AG04450 (cell line): ENCODE results near the gene ANAPC13. TPM values are rescaled to one million over a fixed set of nuclear protein-coding genes. Genes with fewer than 3 reads are reported as not detected.

Source experiments
- CTCF ChIA-PET: fragments of 300-600, 350-600 bp; formaldehyde crosslinking; extraction: SDS; loops from one replicate; lab custom pipeline; 2022; ENCODE audit warnings: antibody characterized with exemption, inconsistent platforms; lab: Charles Lee
- POLR2A ChIA-PET: fragments of 350-600 bp; formaldehyde crosslinking; extraction: SDS; loops from one replicate; lab custom pipeline; 2021; ENCODE audit warnings: antibody characterized with exemption, inconsistent platforms; lab: Yijun Ruan, JAX
- DNase-seq: peaks from one replicate; pipeline ENCODE4 v3.0.0-alpha.2; 2011; ENCODE audit warnings: low read depth, low spot score
- H3K27ac ChIP-seq: one replicate; pipeline ENCODE4 v1.5.1; 2012; ENCODE audit warnings: low read depth, low read length, control low read depth
- H3K27me3 ChIP-seq: one replicate; pipeline ENCODE4 v1.6.0; 2012; ENCODE audit warnings: low read length; ENCODE audit not compliant: control insufficient read depth, insufficient read depth
- H3K4me3 ChIP-seq: 2 replicates; pipeline ENCODE4 v1.5.1; 2011; ENCODE audit warnings: mild to moderate bottlenecking, low read depth, low read length, control low read depth
- H3K9me3 ChIP-seq: 2 replicates; pipeline ENCODE4 v1.5.1; 2012; ENCODE audit warnings: low read length; ENCODE audit not compliant: control insufficient read depth, insufficient read depth
- polyA plus RNA-seq: library from polyadenylated mRNA; depleted of rRNA; stranded (reverse); fragments of >200 nt; gene quantifications from 2 replicates; pipeline ENCODE4 v1.2.3, GENCODE V29; 2011
- TF ChIP-seq, protein P1 (sequence below): IDR thresholded peaks from 2 replicates; pipeline ENCODE4 v1.5.1; 2011; ENCODE audit warnings: low read depth, low read length, control low read depth, inconsistent platforms

Gene ANAPC13
- polyA plus RNA-seq, 1 experiment: 176 TPM

DNA sequence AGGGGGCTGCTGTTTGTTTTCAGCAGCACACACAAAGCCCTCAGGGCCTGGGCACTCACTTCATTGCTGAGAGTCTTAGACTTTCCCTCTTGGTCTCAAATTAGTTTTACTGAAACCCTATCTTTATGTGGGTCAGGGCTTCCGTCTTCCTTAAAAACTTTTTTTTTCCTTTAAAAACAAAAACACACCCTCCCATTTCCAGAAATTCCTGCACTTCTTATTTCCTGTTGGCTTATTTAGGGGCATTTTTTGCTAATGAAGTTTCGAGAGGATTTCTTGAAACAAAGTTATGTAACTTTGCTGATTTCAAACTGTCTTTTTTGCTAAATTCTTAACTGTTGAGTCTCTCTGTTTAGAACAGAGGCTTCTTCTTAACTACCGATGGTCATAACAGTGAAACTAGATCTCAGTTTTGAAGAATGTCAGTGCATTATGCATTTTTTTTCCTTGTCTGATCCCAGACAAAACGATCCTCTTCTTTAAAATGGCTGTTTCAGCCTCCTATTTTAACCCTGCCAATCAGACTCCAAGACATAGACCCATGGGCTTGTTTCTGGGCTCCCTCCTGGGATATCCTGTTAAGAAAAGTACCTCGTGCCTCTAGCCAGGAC, 23.3 kb downstream of the ANAPC13 start:
- no peak overlapping the region for H3K4me3 ChIP-seq
- CTCF ChIA-PET: interaction anchor here (1.2 kb wide), 1 partner anchor 11 kb away, joined by 3 read pairs; no protein-coding TSS in a partner anchor
- peak; percentile 61 for DNase-seq

DNA sequence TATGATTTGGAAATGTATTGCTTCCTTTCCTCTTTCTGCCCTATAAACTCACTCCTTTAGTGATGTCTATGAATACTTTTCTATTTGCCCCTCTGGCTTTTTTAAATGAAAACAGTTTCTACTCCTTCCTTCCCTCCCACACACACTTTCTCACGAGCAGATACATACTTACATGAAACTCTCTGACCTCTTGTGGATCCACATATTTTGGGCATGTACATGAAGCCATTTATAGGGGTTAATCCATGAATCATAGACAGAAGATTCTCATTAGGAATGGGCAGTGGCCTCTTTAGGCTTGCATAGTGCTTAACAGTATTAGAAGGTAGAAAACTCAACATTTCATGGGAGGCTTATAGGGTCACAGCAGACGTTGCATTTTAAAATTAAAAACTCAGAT, 24.8 kb downstream of the ANAPC13 start:
- no peaks in the 10 kb centered on the region for H3K9me3 ChIP-seq
- peak; percentile 86 for DNase-seq
- ChIA-PET CTCF (no interaction called here), POLR2A (interaction anchor here (1.0 kb wide), 1 partner anchor 15 kb away, joined by 3 read pairs; no protein-coding TSS in a partner anchor)
- peak overlapping the region; percentile 98 for H3K27ac ChIP-seq
- H3K4me3 ChIP-seq: no peak overlapping the region
- TF ChIP-seq, protein P1, sequence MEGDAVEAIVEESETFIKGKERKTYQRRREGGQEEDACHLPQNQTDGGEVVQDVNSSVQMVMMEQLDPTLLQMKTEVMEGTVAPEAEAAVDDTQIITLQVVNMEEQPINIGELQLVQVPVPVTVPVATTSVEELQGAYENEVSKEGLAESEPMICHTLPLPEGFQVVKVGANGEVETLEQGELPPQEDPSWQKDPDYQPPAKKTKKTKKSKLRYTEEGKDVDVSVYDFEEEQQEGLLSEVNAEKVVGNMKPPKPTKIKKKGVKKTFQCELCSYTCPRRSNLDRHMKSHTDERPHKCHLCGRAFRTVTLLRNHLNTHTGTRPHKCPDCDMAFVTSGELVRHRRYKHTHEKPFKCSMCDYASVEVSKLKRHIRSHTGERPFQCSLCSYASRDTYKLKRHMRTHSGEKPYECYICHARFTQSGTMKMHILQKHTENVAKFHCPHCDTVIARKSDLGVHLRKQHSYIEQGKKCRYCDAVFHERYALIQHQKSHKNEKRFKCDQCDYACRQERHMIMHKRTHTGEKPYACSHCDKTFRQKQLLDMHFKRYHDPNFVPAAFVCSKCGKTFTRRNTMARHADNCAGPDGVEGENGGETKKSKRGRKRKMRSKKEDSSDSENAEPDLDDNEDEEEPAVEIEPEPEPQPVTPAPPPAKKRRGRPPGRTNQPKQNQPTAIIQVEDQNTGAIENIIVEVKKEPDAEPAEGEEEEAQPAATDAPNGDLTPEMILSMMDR: no peak
- no peaks in the 10 kb centered on the region for H3K27me3 ChIP-seq

More for the DNA sequence above, 23.3 kb downstream of the ANAPC13 start:
- no peaks in the 10 kb centered on the region for H3K9me3 ChIP-seq
- peak overlapping the region; percentile 96 for H3K27ac ChIP-seq
- TF ChIP-seq, protein P1: no peak
- no peaks in the 10 kb centered on the region for H3K27me3 ChIP-seq
- POLR2A ChIA-PET: interaction anchor here (1.0 kb wide), 1 partner anchor 17 kb away, joined by 3 read pairs; no protein-coding TSS in a partner anchor

DNA sequence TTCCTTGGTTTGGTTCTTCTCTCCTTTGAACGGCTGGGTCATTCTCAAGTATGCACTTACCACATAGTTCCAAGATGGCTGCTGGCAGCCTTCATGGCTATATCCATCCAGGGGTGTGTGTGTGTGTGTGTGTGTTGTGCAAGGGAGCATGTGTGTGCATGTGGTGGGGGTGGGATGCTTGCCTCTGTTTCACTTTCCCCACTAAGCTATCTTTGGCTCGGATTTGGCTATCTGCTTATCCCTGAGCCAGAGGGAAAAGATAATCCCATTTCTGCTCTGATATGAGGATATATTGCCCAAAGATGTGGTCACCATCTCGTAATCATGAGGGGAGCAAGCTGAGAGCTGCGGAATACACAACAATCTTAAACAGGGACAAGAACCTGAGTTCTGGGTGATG, 26.2 kb downstream of the ANAPC13 start:
- ChIA-PET CTCF (interaction anchor here (0.7 to 1.4 kb wide), 4 partner anchors 11 to 151 kb away, joined by 3 to 4 read pairs (median 4); no protein-coding TSS in a partner anchor), POLR2A (interaction anchor here (0.9 kb wide), 1 partner anchor 85 kb away, joined by 13 read pairs; the partner anchor contains the start of gene AMOTL2)
- no peak overlapping the region for H3K4me3 ChIP-seq
- H3K27ac ChIP-seq: no peak overlapping the region
- no peak for DNase-seq
- no peaks in the 10 kb centered on the region for H3K9me3 ChIP-seq
- TF ChIP-seq, protein P1: no peak
- H3K27me3 ChIP-seq: no peaks in the 10 kb centered on the region

DNA sequence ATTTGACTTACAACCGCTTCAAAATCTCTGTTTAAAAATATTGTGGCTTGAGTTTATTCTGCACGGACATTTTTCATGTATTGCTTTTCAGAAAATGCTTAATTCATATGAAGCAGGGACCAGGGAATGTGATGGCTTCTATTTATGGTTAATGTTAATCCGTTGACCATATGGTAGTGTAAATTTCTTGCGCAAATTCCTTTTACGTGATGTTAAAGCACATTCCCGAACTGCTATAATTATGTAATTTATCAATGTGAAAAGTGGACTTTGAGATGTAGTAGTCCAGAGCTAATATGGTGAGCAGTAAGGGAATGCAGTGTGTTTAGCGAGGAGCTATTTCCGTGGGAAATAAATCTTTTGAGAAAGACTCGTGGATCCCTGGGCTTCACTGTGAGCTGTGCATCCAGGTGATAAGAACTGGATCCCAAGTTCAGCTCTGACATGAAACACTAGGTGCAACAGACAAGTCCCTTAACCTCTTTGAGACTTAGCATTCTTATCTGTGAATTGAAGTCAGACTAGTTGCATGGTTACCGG, 27.3 kb downstream of the ANAPC13 start:
- no peak for DNase-seq
- Histone ChIP-seq H3K27ac (no peak overlapping the region), H3K9me3 (no peaks in the 10 kb centered on the region), H3K4me3 (no peak overlapping the region), H3K27me3 (no peaks in the 10 kb centered on the region)
- ChIA-PET POLR2A (interaction anchor here (0.6 kb wide), 1 partner anchor 92 kb away, joined by 9 read pairs; no protein-coding TSS in a partner anchor), CTCF (interaction anchor here (1.6 kb wide), 1 partner anchor 15 kb away, joined by 5 read pairs; no protein-coding TSS in a partner anchor)
- TF ChIP-seq, protein P1: no peak
